Astrocyte of the spinal cord (primary cell): ENCODE measurements around the gene SLC25A26.

Experiments
- DNase-seq: peaks from one replicate; pipeline ENCODE4 v3.0.0; 2011; ENCODE audit warnings: low read depth, low spot score
- H3K4me3 ChIP-seq: 2 replicates; pipeline ENCODE4 v1.5.1; 2011; ENCODE audit warnings: low read depth, mild to moderate bottlenecking, low read length, moderate library complexity
- in situ Hi-C: cut with HindIII; loops from 2 replicates; pipeline ENCODE4 v1.10.0; 2017; ENCODE audit warnings: low sequenced_read_pairs
- TF ChIP-seq, protein P1 (sequence below): IDR thresholded peaks from 2 replicates; pipeline ENCODE4 v1.5.1; 2012; ENCODE audit warnings: low read depth, mild to moderate bottlenecking, low read length, inconsistent platforms

The SLC25A26 gene

DNA sequence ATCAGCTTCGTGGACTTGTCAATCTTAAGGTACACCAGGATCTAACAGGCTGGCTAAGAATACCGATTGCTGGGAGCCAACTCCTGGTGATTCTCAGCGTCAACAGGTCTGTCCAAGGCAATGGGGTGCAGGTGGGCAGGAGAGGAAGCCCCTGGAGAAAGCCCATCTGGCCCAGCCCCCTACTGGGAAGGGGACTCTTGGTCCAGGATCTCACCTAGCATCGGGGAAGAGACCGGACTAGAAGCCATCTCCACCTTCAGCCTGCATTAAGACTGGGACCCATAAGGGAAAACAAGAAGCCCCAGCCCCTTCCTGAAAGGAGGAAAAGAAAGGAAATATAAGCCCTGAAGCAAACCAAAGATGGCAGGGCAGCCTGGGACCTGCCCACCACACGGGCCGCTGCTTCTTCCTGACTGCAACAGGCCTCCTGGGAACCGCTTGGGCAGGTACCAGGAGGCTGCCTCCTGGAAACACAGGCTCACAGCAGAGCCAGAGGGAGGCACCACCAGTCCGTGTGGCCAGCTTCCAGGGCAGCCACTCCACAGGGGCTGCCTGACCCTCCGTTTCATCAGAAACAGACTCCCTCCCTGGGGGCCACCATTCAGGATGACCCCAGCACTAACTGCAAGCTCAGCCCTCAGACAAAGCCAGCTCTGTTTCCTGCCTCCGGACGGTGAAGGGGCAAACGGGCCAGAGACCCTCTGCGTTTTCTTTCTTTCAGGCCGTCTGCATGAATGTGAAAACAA is 179.8 kb downstream of the SLC25A26 start:
- H3K4me3 ChIP-seq = no peak overlapping the region
- in situ Hi-C loops = no loop called here
- TF ChIP-seq, protein P1, sequence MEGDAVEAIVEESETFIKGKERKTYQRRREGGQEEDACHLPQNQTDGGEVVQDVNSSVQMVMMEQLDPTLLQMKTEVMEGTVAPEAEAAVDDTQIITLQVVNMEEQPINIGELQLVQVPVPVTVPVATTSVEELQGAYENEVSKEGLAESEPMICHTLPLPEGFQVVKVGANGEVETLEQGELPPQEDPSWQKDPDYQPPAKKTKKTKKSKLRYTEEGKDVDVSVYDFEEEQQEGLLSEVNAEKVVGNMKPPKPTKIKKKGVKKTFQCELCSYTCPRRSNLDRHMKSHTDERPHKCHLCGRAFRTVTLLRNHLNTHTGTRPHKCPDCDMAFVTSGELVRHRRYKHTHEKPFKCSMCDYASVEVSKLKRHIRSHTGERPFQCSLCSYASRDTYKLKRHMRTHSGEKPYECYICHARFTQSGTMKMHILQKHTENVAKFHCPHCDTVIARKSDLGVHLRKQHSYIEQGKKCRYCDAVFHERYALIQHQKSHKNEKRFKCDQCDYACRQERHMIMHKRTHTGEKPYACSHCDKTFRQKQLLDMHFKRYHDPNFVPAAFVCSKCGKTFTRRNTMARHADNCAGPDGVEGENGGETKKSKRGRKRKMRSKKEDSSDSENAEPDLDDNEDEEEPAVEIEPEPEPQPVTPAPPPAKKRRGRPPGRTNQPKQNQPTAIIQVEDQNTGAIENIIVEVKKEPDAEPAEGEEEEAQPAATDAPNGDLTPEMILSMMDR = peak; percentile 12
- peak; percentile 64 for DNase-seq

DNA sequence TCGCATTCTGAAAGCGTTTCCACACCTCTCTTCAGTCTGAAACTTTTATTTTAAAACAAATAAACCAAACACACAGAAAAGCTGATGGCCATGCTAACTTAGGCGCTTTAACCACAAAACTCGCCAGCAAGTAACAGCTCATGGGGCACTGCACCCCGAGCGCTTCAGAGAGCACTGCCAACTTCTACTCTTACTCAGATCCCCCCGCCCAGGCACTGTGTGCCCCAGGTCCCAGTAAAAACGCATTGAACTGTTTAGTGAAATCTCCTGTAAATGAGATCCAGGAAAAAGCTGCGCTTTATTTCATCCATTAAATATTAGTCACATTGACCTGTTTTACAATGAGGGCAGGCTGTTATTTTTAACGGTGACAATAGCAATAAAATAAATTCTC is 180.4 kb downstream of the SLC25A26 start:
- in situ Hi-C loops = no loop called here
- H3K4me3 ChIP-seq = no peak overlapping the region
- DNase-seq = peak; percentile 79
- TF ChIP-seq, protein P1 = no peak

DNA sequence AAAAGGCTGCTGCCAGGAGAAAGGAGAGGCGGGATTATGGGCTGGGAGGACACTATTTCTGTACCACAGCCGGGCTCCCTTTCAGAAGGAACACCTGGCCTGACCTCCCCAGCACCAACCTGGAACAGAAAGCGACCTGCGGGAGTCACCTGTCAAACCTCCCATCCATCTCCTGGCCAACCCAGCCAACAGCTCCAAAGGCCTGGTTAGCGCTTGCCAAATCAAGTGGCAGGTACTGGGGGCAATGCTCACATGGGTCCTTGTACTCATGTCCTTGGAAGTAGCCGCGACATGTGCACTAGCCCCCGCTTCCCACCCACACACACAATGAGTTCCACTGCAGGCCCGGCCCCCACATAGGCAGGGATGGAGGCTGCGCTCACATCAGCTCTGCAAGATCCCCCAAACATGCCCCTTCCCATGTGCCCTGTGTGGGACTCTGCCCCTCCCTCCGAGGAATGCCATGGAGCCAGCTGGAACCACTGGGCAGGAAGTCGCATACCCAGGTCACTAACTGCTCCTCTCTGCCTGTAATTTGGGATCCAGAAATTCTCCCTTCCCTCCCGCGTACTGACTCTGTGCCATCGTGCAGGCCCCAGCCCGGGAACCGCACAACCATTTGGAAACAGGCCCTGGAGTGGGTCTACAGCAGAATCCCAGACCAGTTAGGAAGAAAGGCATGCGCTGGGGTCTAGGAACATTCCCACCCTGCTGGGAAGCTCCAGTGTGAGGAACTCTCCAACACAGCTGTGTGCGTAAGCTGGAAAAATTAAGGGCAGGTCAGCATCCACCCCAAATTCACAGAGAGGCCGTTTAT is 181.1 kb downstream of the SLC25A26 start:
- in situ Hi-C loops = no loop called here
- TF ChIP-seq, protein P1 = no peak
- H3K4me3 ChIP-seq = no peak overlapping the region
- DNase-seq = no peak

DNA sequence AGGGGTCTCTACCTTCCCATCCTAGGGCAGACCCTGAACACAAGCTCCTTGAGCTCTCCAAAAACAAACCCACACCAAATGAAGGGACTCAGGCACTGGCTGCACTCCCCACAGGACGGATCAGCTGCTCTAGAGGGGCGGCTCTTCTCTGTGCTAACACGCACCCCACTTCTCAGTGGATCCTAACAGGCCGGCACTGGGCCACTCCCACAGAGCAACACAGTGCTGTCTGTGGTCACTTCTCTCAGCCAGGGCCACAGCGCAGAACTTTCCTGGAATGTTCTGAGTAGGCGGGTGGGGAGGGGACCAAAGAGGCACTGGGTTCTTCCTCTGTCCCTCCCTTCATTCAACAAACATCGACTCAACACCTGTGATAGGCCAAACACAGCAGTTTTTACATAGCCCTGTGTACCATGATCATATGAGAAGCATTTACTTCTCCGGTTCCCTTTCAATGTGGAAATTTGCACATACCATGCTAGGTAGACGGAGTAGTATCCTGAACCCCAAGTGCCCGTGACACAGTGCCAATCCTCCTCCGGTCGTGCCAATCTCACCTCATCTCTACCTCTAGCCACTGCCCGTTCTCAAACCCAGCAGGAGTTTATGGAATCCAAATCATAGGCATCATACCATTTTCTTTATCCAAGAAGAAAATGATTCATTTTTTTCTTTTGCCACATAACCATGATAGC is 181.9 kb downstream of the SLC25A26 start:
- in situ Hi-C loops = no loop called here
- TF ChIP-seq, protein P1 = no peak
- no peak overlapping the region for H3K4me3 ChIP-seq
- no peak for DNase-seq

DNA sequence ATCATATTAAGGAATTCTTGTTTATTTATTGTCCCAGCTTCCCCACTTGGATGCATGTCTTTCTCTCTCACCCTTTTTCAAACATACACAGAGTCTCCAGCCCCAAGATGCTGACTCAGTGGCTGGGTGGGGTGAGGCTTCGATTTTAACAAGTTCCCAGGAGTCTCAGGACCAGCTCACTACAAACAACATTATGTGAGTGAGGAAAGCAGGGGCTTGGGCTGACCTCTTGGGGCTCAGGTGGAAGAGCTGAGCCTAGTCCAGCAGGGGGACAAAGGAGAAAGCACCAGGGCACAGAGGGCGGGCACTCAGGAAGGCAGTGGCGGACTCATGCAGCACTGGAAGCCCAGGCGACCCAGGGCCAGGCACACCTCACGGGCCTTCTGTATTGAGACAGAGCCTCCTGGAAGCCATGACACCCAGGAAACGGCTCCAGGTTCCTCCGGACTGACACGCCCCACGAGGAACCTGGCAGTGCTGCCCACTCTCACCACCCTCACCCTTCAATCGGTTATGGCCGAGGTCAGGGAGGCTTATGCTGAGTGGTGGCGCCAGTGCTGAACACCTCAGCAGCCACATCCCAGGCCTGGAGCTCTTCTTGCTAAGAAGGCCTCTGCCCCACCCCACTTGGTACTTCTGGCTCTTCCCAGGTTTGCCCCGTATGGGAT is 182.7 kb downstream of the SLC25A26 start:
- in situ Hi-C loops = no loop called here
- TF ChIP-seq, protein P1 = no peak
- no peak overlapping the region for H3K4me3 ChIP-seq
- DNase-seq = no peak

DNA sequence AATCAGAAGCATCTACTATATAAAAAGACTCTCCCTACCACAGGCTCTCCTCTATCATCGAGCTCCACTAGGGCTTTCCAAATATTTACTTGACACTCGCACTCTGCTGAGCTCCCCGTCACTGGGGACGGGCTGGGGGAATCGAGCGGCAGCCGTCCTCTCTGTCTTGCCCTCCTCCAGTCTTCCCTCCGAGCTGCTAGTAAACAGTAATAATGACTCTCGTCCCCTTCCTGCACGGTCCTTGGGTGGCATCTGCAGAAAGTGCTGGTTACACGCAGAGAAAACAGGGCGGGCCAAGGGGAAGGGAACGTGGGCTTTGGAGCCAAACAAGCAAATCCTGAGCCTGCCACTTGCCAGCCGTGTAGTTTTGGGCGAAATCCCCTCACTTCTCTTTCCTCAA is 183.4 kb downstream of the SLC25A26 start:
- no peak for DNase-seq
- TF ChIP-seq, protein P1 = no peak
- no peak overlapping the region for H3K4me3 ChIP-seq
- in situ Hi-C loops = no loop called here
